ENCODE results near the gene PDIA2.

Gene PDIA2

GRCh38 chr16:279531-279930 is 3.4 kb upstream of the PDIA2 start:
- in situ Hi-C loops (cut with MboI; ENCODE audit: low sequenced_read_pairs), result no loop called here

DNA sequence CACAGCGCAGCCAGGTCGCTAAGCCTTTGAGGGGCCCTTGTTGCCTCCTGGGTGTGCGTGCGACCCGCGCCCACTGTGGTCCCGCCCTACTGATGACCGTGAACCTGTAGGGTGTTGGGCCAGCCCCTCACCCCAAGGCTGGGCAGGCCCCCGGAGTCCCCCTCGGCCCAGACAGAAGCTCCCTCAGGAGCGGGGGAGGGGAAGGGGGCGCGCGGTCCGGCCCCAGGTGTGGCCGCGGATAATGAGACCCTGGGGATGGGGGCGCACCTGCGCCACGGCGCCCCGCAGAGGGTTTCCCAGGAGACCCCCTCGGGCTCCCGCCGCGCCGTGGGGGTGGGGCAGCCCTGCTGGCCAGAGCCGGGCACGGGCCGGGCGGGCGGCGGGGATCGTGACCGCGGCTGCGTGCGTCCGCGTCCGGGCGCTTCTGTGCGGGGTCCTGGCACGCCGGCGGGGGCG is 2.9 kb upstream of the PDIA2 start:
- in situ Hi-C loops (cut with MboI; ENCODE audit: low sequenced_read_pairs), result no loop called here

GRCh38 chr16:280552-280951 is 2.4 kb upstream of the PDIA2 start, which contains the start of gene ARHGDIG:
TSS of gene ARHGDIG (plus strand) at chr16:280591. CDS start at chr16:280681, 90 bp downstream.
- in situ Hi-C loops (cut with MboI; ENCODE audit: low sequenced_read_pairs), result no loop called here

DNA sequence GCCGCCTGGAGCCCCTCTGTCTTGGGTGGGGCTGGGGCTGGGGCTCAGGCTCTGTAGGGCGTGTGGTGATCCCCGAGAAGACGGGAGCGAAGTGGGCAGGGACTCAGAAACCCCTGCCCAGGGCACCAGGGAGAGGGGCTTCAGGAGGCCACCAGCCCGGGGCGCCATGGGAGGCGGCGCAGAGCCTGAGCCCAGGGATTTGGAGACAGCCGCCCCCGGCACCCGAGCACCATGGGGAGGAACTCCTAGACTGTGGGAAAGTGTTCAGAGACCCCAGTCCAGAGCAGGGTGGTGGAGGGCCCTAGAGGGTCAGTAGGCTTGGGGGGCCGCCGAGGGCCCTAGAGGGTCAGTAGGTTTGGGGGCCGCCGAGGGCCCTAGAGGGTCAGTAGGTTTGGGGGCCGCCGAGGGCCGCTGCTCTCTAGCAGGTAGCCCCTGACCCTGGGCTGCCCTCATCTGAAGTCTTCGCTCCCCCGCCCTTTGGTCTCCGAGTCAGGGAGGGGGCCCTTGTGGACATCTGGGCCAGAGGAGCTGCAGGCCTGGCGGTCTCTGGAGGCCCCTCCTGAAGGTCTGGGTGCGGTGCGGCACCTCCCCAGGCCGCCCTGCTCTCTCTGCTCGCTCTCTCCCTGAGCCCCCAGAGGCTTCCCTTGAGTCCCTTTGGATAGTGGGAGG is 1.8 kb upstream of the PDIA2 start:
- in situ Hi-C loops (cut with MboI; ENCODE audit: low sequenced_read_pairs), result no loop called here

GRCh38 chr16:281660-282255 is 1.2 kb upstream of the PDIA2 start:
- in situ Hi-C loops (cut with MboI; ENCODE audit: low sequenced_read_pairs), result no loop called here

GRCh38 chr16:282491-282890 is 473 bp upstream of the PDIA2 start:
- in situ Hi-C loops (cut with MboI; ENCODE audit: low sequenced_read_pairs), result no loop called here

- in situ Hi-C loops (cut with MboI; ENCODE audit: low sequenced_read_pairs), result no loop called here
These were observed 1.5 kb downstream of the PDIA2 start for GRCh38 chr16:284204-285120.

DNA sequence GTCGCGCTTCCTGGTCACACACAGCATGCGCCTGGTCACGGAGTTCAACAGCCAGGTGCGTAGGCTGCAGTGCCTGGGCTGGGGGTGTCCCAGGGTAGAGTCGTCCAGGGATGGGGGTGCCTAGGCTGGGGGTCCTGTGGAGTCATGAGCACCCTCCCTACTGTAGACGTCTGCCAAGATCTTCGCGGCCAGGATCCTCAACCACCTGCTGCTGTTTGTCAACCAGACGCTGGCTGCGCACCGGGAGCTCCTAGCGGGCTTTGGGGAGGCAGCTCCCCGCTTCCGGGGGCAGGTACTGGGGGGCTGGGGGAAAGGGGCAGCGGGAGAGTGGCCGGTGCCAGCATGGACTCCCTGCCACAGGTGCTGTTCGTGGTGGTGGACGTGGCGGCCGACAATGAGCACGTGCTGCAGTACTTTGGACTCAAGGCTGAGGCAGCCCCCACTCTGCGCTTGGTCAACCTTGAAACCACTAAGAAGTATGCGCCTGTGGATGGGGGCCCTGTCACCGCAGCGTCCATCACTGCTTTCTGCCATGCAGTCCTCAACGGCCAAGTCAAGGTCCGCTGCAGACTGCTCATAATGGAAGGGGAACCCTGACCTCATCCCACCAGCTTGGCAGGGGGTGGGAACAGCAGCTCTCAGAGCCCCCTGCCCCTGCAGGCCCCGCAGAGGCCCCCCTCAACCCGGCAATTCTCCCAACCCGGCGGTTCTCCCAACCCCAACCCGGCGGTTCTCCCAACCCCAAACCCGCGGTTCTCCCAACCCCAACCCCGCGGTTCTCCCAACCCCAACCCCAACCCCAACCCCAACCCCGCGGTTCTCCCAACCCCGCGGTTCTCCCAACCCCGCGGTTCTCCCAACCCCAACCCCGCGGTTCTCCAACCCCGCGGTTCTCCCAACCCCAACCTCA is 2.4 kb downstream of the PDIA2 start:
- in situ Hi-C loops (cut with MboI; ENCODE audit: low sequenced_read_pairs), result no loop called here

DNA sequence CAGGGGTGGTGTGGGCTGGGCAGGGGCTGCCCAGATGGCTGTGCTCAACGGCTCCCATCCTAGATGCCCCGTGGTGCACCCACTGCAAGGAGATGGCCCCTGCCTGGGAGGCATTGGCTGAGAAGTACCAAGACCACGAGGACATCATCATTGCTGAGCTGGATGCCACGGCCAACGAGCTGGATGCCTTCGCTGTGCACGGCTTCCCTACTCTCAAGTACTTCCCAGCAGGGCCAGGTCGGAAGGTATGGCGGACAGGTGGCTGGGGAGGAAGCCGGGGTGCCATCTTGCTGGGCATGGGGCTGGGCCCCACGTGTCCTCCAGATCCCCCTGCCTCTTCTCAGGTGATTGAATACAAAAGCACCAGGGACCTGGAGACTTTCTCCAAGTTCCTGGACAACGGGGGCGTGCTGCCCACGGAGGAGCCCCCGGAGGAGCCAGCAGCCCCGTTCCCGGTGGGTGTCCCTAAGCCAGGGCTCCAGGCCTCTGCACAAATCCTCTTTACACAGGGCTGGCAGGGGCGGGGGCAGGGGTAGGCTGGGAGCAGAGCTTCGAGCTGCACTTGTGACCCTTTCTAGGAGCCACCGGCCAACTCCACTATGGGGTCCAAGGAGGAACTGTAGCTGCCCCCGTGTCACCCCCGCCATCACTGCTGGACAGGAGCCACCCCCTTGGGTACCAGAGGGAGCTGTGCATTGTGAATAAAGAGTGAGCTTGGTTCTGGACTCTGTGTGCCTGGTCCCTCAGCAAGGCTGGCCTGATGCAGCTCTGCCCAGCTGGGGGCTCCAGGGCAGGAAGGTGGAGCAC is 3.7 kb downstream of the PDIA2 start:
- in situ Hi-C loops (cut with MboI; ENCODE audit: low sequenced_read_pairs), result no loop called here

DNA sequence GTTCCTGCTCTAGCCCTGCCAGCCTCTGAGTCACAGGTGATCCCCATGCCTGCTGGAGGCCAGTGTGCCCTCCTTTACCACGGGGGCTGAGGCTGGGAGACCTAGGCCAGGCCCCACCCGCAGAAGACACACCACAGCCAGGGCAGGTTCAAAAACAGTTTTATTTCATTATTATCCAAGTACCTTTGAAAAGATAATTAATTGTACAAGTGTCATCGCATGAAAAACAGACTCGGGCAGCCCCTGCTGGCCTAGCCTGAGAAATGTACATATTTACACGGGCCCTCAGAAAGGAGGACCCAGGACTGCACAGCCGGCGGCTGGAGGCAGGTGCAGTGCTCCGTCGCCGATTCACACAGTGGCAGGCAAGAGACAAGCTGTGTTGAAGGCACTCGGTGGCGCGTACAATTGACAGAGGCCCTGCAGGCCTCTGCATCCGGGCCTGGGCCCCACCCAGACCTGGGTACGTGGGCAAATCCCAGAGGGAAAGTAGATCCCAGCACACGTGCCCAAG is 4.4 kb downstream of the PDIA2 start:
- in situ Hi-C loops (cut with MboI; ENCODE audit: low sequenced_read_pairs), result no loop called here

- in situ Hi-C loops (cut with MboI; ENCODE audit: low sequenced_read_pairs), result no loop called here
These were observed 5.3 kb downstream of the PDIA2 start for GRCh38 chr16:287981-288920.

DNA sequence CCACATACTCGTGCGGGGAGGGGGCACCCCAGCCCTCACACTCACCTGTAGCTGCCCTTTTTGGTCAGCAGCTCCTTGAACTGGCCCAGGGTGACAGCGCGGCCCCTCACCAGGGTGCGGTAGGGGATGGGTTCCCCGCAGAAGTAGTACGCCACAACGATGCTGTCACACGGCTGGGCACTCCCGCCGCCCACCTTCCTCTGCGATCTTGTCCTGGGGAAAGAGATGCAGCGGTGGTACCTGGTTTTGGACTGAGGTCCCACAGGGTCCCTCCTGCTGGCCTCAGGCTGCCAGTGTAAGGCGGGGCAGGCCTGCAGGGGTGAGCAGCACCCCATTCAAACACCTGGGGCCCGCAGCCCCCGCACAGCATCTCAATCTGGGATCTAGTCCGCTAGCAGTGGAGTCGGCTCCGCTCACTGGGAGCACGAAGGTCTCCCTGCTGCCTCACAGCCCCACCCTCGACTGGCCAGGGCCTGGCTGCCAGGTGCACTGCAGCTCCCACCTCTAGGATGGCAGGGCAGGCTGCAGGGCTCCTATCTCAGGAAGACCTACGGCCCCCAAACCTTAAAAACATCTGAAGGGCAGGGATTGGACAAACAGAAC is 6.5 kb downstream of the PDIA2 start:
- in situ Hi-C loops (cut with MboI; ENCODE audit: low sequenced_read_pairs), result no loop called here

DNA sequence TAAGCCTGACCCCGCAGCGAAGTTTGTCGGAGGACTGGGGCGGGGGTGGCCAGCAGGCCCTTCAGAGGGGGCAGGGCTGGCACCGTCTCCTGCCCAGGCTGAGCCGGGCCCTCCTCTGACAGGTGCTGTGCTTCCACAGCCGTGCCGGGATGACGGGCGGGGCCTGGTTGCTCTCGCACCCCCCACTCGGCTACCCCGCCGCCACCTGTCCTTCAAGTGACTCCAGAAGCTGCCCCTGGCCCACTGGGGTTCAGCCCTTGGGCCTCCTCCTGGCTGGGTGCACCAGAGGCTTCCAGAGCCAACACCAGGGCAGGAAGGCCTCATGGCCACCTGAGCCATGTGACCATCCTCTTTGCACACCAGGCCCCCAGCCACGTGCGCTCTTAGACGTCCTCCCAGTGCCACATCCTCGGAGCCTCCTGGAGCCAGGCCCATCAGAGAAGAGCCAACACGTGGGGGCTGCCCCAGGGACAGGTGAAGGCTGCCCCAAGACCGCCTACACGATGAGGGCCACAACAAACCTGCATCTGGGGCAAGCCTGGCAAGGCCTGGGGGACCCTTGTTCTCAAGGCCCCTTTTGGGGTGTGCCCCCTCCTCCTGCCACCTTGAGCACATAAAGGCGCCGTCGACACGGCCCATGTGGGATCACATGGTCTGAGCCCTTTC is 7.2 kb downstream of the PDIA2 start:
- in situ Hi-C loops (cut with MboI; ENCODE audit: low sequenced_read_pairs), result no loop called here

GRCh38 chr16:290681-291405 is 7.9 kb downstream of the PDIA2 start:
- in situ Hi-C loops (cut with MboI; ENCODE audit: low sequenced_read_pairs), result no loop called here

GRCh38 chr16:291539-291938 is 8.6 kb downstream of the PDIA2 start:
- in situ Hi-C loops (cut with MboI; ENCODE audit: low sequenced_read_pairs), result no loop called here

- in situ Hi-C loops (cut with MboI; ENCODE audit: low sequenced_read_pairs), result no loop called here
These were observed 10.2 kb downstream of the PDIA2 start for GRCh38 chr16:293043-293775.
